PC-3 (cell line): Measurements from ENCODE around the gene ACTL10. TPM values are rescaled to one million over a fixed set of nuclear protein-coding genes. Genes with fewer than 3 reads are reported as not detected.

ENCODE experiments used
- ATAC-seq: fragments of 200-7000 bp; cut with Tn5 transposase; 2 replicates; pipeline ENCODE4 v1.9.1; 2020; ENCODE audit warnings: mild to moderate bottlenecking, moderate library complexity
- BruUV-seq: library from RNA; stranded (reverse); fragments of 400-500 nt; replicated peaks from 2 replicates; lab custom pipeline; 2021; lab: Mats Ljungman, UMichigan
- CTCF ChIA-PET: fragments of 300-600 bp; sonication (Branson Sonifier 250); formaldehyde crosslinking; loops from one replicate; lab custom pipeline; 2022; ENCODE audit warnings: antibody characterized with exemption; lab: Charles Lee
- POLR2A ChIA-PET: fragments of 300-600 bp; sonication (Branson Sonifier 250); formaldehyde crosslinking; loops from one replicate; lab custom pipeline; 2022; ENCODE audit warnings: antibody characterized with exemption; ENCODE audit not compliant: unreplicated experiment; lab: Charles Lee
- DNase-seq: peaks from one replicate; pipeline ENCODE4 v3.0.0-alpha.2; 2015
- H2AFZ ChIP-seq: fragments of 300-600 bp; sonication (generic); 2 replicates; pipeline ENCODE4 v1.6.0; 2016; ENCODE audit warnings: antibody characterized with exemption, low read length
- H3F3A ChIP-seq: fragments of 300-600 bp; sonication (generic); one replicate; pipeline ENCODE4 v1.6.0; 2017; ENCODE audit warnings: antibody characterized with exemption, low read length, control low read depth, mild to moderate bottlenecking; ENCODE audit not compliant: unreplicated experiment
- H3K27ac ChIP-seq: fragments of 300-600 bp; sonication (generic); 2 replicates; pipeline ENCODE4 v1.5.1; 2016; ENCODE audit warnings: mild to moderate bottlenecking, low read length
- H3K27me3 ChIP-seq: fragments of 300-600 bp; sonication (generic); 2 replicates; pipeline ENCODE4 v1.6.1; 2016; ENCODE audit warnings: low read length, mixed read lengths
- H3K36me3 ChIP-seq: fragments of 300-600 bp; sonication (generic); 2 replicates; pipeline ENCODE4 v1.6.1; 2016; ENCODE audit warnings: low read depth, mixed run types, low read length, mixed read lengths
- H3K4me1 ChIP-seq: fragments of 300-600 bp; sonication (generic); 2 replicates; pipeline ENCODE4 v1.5.1; 2016; ENCODE audit warnings: low read length; ENCODE audit not compliant: insufficient read depth
- H3K4me2 ChIP-seq: fragments of 300-600 bp; sonication (generic); 2 replicates; pipeline ENCODE4 v1.6.0; 2016; ENCODE audit warnings: low read length
- H3K4me3 ChIP-seq: fragments of 300-600 bp; sonication (generic); 2 replicates; pipeline ENCODE4 v1.5.1; 2016; ENCODE audit warnings: mild to moderate bottlenecking, low read length, mixed read lengths
- H3K79me2 ChIP-seq: fragments of 300-600 bp; sonication (generic); 2 replicates; pipeline ENCODE4 v1.6.1; 2017; ENCODE audit warnings: low read length, mixed read lengths
- H3K9ac ChIP-seq: fragments of 300-600 bp; sonication (generic); 2 replicates; pipeline ENCODE4 v1.6.0; 2016; ENCODE audit warnings: mild to moderate bottlenecking, low read length
- H3K9me2 ChIP-seq: fragments of 300-600 bp; sonication (generic); replicated peaks from 2 replicates; pipeline ENCODE4 v1.6.1; 2016; ENCODE audit warnings: mixed run types, low read length, mixed read lengths
- H3K9me3 ChIP-seq: fragments of 300-600 bp; sonication (generic); 2 replicates; pipeline ENCODE4 v1.6.1; 2016; ENCODE audit warnings: low read length, mixed read lengths
- H4K20me1 ChIP-seq: fragments of 300-600 bp; sonication (generic); 2 replicates; pipeline ENCODE4 v1.6.1; 2016; ENCODE audit warnings: low read length, mixed read lengths
- CTCF ChIP-seq: fragments of 300-600 bp; sonication (generic); conservative IDR thresholded peaks from 2 replicates; pipeline ENCODE4 v1.5.1; 2017; ENCODE audit warnings: antibody characterized with exemption, low read depth, mild to moderate bottlenecking, low read length
- EZH2 ChIP-seq: fragments of 300-600 bp; sonication (generic); IDR thresholded peaks from one replicate; pipeline ENCODE4 v1.6.1; 2017; ENCODE audit warnings: antibody characterized with exemption, mild to moderate bottlenecking, low read length; ENCODE audit not compliant: unreplicated experiment
- EZH2phosphoT487 ChIP-seq: fragments of 300-600 bp; sonication (generic); IDR thresholded peaks from 2 replicates; pipeline ENCODE4 v1.6.1; 2018; ENCODE audit warnings: mild to moderate bottlenecking, antibody characterized with exemption, low read length, borderline replicate concordance
- intact Hi-C: fragments of 100-400 bp; cut with micrococcal nuclease; formaldehyde crosslinking; loops from 2 replicates; pipeline ENCODE4 v1.9.0; 2023
- total RNA-seq: library from RNA; depleted of rRNA; stranded (reverse); fragments of >200 nt; gene quantifications from 2 replicates; pipeline ENCODE4 v1.2.3, GENCODE V29; 2014

The ACTL10 gene
- total RNA-seq, 1 experiment from 2014 or later = 1.6 TPM

- H3K4me3 ChIP-seq = no peak overlapping the region
- H2AFZ ChIP-seq = no peak overlapping the region
- TF ChIP-seq EZH2phosphoT487 (no peak), CTCF (no peak), EZH2 (no peak)
- H3K79me2 ChIP-seq = no peaks in the 10 kb centered on the region
- no TSS peak for BruUV-seq
- no peak for DNase-seq
- no peaks in the 10 kb centered on the region for H3K9me3 ChIP-seq
- POLR2A ChIA-PET = no interaction called here
- no peak overlapping the region for H3K4me2 ChIP-seq
- H3K36me3 ChIP-seq = no peaks in the 10 kb centered on the region; the same call in 1 of the 2 replicates
- no peak overlapping the region for H3K27ac ChIP-seq
- no peak overlapping the region for H3K9ac ChIP-seq
- CTCF ChIA-PET = no interaction called here
- no peaks in the 10 kb centered on the region for H3K27me3 ChIP-seq
- peaks cover 14% of the 10 kb centered on the region for H3K4me1 ChIP-seq
- no peaks in the 10 kb centered on the region for H3K9me2 ChIP-seq
- H3F3A ChIP-seq = no peaks in the 10 kb centered on the region
- no peak for ATAC-seq
- intact Hi-C loops = no loop called here
- H4K20me1 ChIP-seq = no peaks in the 10 kb centered on the region
Observed at GRCh38 chr20:33658929-33659328, 7.8 kb upstream of the ACTL10 start.

GRCh38 chr20:33659341-33660034 is 7.3 kb upstream of the ACTL10 start:
- no peak overlapping the region for H3K4me2 ChIP-seq
- no peaks in the 10 kb centered on the region for H3K79me2 ChIP-seq
- no peaks in the 10 kb centered on the region for H3K9me3 ChIP-seq
- BruUV-seq = no TSS peak
- H3F3A ChIP-seq = no peaks in the 10 kb centered on the region
- H3K9ac ChIP-seq = no peak overlapping the region
- no peaks in the 10 kb centered on the region for H4K20me1 ChIP-seq
- no peaks in the 10 kb centered on the region for H3K27me3 ChIP-seq
- ChIA-PET POLR2A (no interaction called here), CTCF (no interaction called here)
- intact Hi-C loops = no loop called here
- H3K4me1 ChIP-seq = peaks cover 15% of the 10 kb centered on the region; the same call in 1 of the 2 replicates
- TF ChIP-seq EZH2 = no peak
- TF ChIP-seq EZH2phosphoT487 = no peak
- TF ChIP-seq CTCF = no peak
- H2AFZ ChIP-seq = no peak overlapping the region
- H3K9me2 ChIP-seq = no peaks in the 10 kb centered on the region
- H3K4me3 ChIP-seq = no peak overlapping the region
- no peak for DNase-seq
- no peak for ATAC-seq
- H3K27ac ChIP-seq = no peak overlapping the region
- no peaks in the 10 kb centered on the region; the same call in 1 of the 2 replicates for H3K36me3 ChIP-seq

GRCh38 chr20:33660035-33660684 is 6.6 kb upstream of the ACTL10 start:
- Histone ChIP-seq H3K9ac (no peak overlapping the region), H3K4me3 (no peak overlapping the region), H3K79me2 (no peaks in the 10 kb centered on the region), H3K4me2 (no peak overlapping the region), H2AFZ (no peak overlapping the region), H3K27me3 (no peaks in the 10 kb centered on the region), H3K9me2 (no peaks in the 10 kb centered on the region), H3K4me1 (peaks cover 14% of the 10 kb centered on the region; the same call in 1 of the 2 replicates), H3K27ac (no peak overlapping the region), H4K20me1 (no peaks in the 10 kb centered on the region), H3K36me3 (no peaks in the 10 kb centered on the region; the same call in 1 of the 2 replicates), H3K9me3 (no peaks in the 10 kb centered on the region), H3F3A (no peaks in the 10 kb centered on the region)
- no peak for TF ChIP-seq CTCF
- TF ChIP-seq EZH2 = no peak
- no peak for TF ChIP-seq EZH2phosphoT487
- BruUV-seq = no TSS peak
- intact Hi-C loops = no loop called here
- no peak for ATAC-seq
- no peak for DNase-seq
- ChIA-PET POLR2A (no interaction called here), CTCF (no interaction called here)
